ENCODE measurements around the gene GDAP2. TPM values are rescaled to one million over a fixed set of nuclear protein-coding genes. Genes with fewer than 3 reads are reported as not detected.

The GDAP2 gene
- total and polyA plus RNA-seq, 11 donors, result 1.4 to 25.6 (median 19.0) TPM

GRCh38 chr1:117815926-117816325 lies 113.5 kb downstream of the GDAP2 start:
- intact Hi-C loops (cut with DNase I), result no loop called here
- ATAC-seq (no peak), DNase-seq (no peak)
- Histone ChIP-seq H3K4me1 (peaks cover 0 to 10% (median 0%) of the 10 kb centered on the region in 12 donors), H3K4me3 (no peak overlapping the region), H3K9me3 (no peaks in the 10 kb centered on the region), H3K36me3 (no peaks in the 10 kb centered on the region), H3K27ac (peak overlapping the region in 1 of 12 donors; percentile 45), H3K27me3 (no peaks in the 10 kb centered on the region)
- TF ChIP-seq CTCF (IDR thresholded peaks at IDR 0.05) (peak in 1 of 12 donors; percentile 16), POLR2A (IDR thresholded peaks at IDR 0.05) (no peak)
- 71 to 82% (median 74%) methylated on average over 5 to 9 of the region's 9 CpGs for WGBS, 4 donors

- WGBS, 4 donors, result 61 to 85% (median 80%) methylated on average over 4 to 6 of the region's 6 CpGs
- no peaks in the 10 kb centered on the region for H3K9me3 ChIP-seq
- H3K36me3 ChIP-seq, result no peaks in the 10 kb centered on the region
- TF ChIP-seq POLR2A (IDR thresholded peaks at IDR 0.05) (no peak), CTCF (IDR thresholded peaks at IDR 0.05) (no peak)
- intact Hi-C loops (cut with DNase I), result no loop called here
- ATAC-seq, result peak in 1 of 4 donors; percentile 34
- H3K4me1 ChIP-seq, result peaks cover 0 to 10% (median 0%) of the 10 kb centered on the region in 12 donors
- peak overlapping the region in 1 of 12 donors; percentile 45 for H3K27ac ChIP-seq
- DNase-seq, result no peak
- H3K27me3 ChIP-seq, result no peaks in the 10 kb centered on the region
- H3K4me3 ChIP-seq, result no peak overlapping the region
Observed at GRCh38 chr1:117814856-117815797, 114.3 kb downstream of the GDAP2 start.

Other genes with a start within 250 kb of the GDAP2 start
- gene WDR3, start 118 bp upstream of the GDAP2 start, total RNA-seq, result 10 to 100 TPM in 7 of 9 donors, 1 to 10 TPM in 2; 4.6 to 15.4 (median 12.3) TPM
- gene WDR3, start 118 bp upstream of the GDAP2 start, polyA plus RNA-seq, result 10 to 100 TPM in 1 of 2 donors, 1 to 10 TPM in 1; 1.5 to 10.2 TPM